ENCODE data around the gene CHMP4B.

The CHMP4B gene

DNA sequence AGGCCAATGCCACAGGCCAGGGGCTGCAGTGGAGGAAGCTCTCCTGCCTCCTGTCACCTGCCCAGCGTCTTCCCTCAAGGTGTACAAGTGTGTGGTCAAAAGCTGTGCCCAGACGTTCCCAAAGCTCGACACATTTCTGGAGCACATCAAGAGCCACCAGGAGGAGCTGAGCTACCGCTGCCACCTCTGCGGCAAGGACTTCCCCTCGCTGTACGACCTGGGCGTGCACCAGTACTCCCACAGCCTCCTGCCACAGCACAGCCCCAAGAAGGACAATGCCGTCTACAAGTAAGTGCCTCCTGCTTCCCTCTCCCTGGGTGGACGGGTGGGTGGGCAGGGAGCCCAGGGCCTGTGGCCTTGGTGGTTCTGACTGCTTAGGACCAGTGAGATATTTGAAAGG is 41.1 kb upstream of the CHMP4B start:
- no peak overlapping the region for H3K4me3 ChIP-seq (ENCODE audit: low read depth, low read length)
- TF ChIP-seq, protein P1, sequence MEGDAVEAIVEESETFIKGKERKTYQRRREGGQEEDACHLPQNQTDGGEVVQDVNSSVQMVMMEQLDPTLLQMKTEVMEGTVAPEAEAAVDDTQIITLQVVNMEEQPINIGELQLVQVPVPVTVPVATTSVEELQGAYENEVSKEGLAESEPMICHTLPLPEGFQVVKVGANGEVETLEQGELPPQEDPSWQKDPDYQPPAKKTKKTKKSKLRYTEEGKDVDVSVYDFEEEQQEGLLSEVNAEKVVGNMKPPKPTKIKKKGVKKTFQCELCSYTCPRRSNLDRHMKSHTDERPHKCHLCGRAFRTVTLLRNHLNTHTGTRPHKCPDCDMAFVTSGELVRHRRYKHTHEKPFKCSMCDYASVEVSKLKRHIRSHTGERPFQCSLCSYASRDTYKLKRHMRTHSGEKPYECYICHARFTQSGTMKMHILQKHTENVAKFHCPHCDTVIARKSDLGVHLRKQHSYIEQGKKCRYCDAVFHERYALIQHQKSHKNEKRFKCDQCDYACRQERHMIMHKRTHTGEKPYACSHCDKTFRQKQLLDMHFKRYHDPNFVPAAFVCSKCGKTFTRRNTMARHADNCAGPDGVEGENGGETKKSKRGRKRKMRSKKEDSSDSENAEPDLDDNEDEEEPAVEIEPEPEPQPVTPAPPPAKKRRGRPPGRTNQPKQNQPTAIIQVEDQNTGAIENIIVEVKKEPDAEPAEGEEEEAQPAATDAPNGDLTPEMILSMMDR (IDR thresholded peaks at IDR 0.05; ENCODE audit: low read depth, low read length), result no peak

DNA sequence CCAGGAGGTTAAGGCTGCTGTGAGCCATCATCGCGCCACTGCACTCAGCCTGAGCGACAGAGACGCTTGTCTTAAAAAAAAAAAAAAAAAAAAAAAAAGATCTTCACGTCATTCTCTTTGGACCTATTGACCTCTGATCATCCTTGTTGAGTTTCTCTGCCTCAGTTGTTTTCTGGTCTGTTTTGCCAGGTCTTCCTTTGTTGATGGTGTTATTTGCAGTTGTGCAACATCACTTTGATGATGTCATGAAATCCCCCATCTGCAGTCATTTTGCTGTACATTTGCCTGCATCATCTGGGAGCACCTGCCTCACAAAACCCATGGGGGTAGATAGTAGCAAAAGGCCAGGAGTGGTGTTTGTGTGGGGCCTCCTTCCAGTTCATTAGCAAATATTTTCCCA is 39.2 kb upstream of the CHMP4B start:
- no peak overlapping the region for H3K4me3 ChIP-seq (ENCODE audit: low read depth, low read length)
- TF ChIP-seq, protein P1 (IDR thresholded peaks at IDR 0.05; ENCODE audit: low read depth, low read length), result no peak

DNA sequence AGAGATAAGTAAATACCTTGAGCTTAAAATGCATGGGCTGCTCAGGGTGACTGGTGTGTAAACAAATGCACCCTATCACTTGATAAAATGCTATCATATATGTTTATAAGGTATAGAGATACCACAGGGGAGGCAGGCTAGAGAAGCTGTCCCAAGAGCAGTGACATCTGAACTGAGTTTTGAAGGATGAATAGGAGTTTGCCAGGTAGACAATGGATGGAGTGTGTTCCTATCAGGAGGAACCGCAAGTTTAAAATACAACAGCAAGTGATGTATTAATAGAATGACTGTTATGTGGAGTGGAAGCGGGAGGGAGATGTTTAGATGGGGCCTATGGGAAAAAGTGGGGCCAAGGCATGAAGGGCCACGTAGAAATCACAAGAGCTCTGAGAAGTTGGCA is 38.7 kb upstream of the CHMP4B start:
- TF ChIP-seq, protein P1 (IDR thresholded peaks at IDR 0.05; ENCODE audit: low read depth, low read length), result no peak
- no peak overlapping the region for H3K4me3 ChIP-seq (ENCODE audit: low read depth, low read length)

DNA sequence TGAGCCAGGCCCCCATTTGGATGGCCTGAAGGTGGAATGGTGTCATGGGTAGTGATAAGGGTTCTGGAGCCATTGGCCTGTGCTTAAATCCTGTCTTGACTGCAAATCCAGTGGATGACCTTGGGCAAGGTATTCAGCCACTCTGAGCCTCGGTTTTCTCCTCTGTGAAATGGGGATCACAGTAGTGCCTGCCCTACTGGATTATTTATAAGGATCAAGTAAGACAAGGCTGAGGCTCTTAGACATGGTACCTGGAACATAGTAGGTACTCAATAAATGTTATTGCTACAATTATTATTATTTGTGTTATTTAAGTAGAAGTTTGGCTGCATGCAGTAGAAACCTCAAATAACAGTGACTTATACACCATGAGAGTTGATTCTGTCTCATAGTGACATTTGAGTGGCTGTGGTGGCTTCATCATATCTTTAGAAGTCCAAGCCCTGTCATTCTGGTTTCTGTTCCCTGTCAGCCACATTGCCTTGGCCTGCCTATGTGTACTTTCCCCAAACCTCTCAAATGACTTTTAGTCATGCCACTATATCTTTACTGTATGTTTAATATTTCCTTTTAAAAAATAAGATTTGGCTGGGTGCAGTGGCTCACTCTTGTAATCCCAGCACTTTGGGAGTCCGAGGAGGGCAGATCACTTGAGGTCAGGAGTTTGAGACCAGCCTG is 37.6 kb upstream of the CHMP4B start:
- TF ChIP-seq, protein P1 (IDR thresholded peaks at IDR 0.05; ENCODE audit: low read depth, low read length), result no peak
- no peak overlapping the region for H3K4me3 ChIP-seq (ENCODE audit: low read depth, low read length)

DNA sequence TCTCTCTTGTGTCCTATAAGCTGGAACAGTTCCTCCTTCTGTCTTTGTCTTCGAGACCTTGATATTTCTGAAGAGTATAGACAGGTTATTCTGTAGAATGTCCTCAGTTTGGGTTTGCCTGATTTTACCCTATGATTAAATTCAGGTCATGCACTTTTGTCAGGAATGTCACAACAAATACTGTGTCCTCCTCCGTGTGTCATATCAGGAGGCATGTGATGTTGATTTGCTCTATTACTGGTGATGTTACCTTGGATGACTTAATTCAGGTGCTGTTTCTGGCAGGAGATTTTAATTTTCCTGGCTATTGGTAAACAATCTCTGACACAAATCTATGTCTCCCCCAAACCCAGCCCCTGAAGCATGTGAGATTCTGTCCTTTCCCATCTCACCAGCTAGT is 33.3 kb upstream of the CHMP4B start:
- TF ChIP-seq, protein P1 (IDR thresholded peaks at IDR 0.05; ENCODE audit: low read depth, low read length), result no peak
- H3K4me3 ChIP-seq (ENCODE audit: low read depth, low read length), result no peak overlapping the region

DNA sequence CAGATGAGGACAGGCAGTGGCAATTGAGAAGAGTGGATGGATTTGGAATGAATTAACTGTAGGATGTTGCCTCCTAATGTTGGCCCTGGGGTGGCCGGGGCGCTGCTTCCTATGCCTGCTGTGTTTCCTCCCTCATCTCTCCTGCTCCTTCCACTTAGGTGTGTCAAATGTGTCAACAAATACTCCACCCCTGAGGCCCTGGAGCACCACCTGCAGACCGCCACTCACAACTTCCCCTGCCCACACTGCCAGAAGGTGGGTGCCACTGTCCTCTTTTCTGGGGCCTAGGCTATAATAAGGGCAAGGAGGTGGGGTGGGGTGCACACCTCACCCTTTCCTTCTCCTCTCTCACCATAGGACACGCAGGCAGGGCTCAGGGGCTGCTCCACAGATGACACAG is 30.0 kb upstream of the CHMP4B start:
- no peak overlapping the region for H3K4me3 ChIP-seq (ENCODE audit: low read depth, low read length)
- TF ChIP-seq, protein P1 (IDR thresholded peaks at IDR 0.05; ENCODE audit: low read depth, low read length), result no peak

DNA sequence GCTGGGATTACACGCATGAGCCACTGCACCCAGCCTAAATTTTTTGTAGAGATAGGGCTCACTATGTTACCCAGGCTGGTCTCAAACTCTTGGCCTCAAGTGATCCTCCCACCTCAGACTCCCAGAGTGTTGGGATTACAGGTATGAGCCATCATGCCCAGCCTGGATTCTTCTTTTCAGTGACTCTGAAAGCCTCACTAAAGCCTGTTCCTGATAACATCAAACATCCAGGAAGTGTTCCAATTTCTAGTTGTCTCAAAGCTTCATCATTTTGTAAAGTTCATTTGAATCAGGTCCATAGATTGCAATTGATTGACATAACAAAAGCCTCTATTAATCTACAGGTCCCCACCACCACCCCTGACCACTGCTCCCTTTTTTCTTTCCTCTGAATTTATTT is 29.2 kb upstream of the CHMP4B start:
- TF ChIP-seq, protein P1 (IDR thresholded peaks at IDR 0.05; ENCODE audit: low read depth, low read length), result no peak
- no peak overlapping the region for H3K4me3 ChIP-seq (ENCODE audit: low read depth, low read length)
